HCT116 (cell line): ENCODE measurements around the gene CADPS. TPM values are rescaled to one million over a fixed set of nuclear protein-coding genes. Genes with fewer than 3 reads are reported as not detected.

Source experiments
- ATAC-seq: fragments of 200-7000 bp; cut with Tn5 transposase; 2 replicates; pipeline ENCODE4 v1.9.1; 2020; ENCODE audit warnings: mild to moderate bottlenecking, moderate library complexity
- BruUV-seq: library from RNA; stranded (reverse); fragments of 400-500 nt; replicated peaks from 2 replicates; lab custom pipeline; 2021; lab: Mats Ljungman, UMichigan
- CTCF ChIA-PET: fragments of 300-600 bp; sonication (Branson Sonifier 250); formaldehyde crosslinking; loops from one replicate; lab custom pipeline; 2021; ENCODE audit warnings: antibody characterized with exemption; lab: Charles Lee
- POLR2A ChIA-PET: fragments of 300-600, 350-600 bp; sonication (Branson Sonifier 250); formaldehyde crosslinking; loops from one replicate; lab custom pipeline; 2021; ENCODE audit warnings: antibody characterized with exemption; lab: Charles Lee
- RAD21 ChIA-PET, 2 experiments: fragments of 300-600 bp; sonication (Branson Sonifier 250); formaldehyde crosslinking; loops; one replicate each; lab custom pipeline; 2023; ENCODE audit warnings: low total read pairs in 2 of 2; ENCODE audit not compliant: uncharacterized antibody in 2 of 2, unreplicated experiment in 2 of 2, low non-redundant PET in 1 of 2; lab: Charles Lee
- DNase-seq: peaks from one replicate; pipeline ENCODE4 v3.0.0-alpha.2; 2010; ENCODE audit warnings: low read depth, low spot score
- H2AFZ ChIP-seq: fragments of 200-600 bp; shearing (Covaris generic), sonication (generic); 2 replicates; pipeline ENCODE4 v1.6.1; 2017; ENCODE audit warnings: low read depth, mixed run types, mixed read lengths, antibody characterized with exemption, low read length; ENCODE audit not compliant: poor library complexity, severe bottlenecking
- H3K27ac ChIP-seq: 2 replicates; pipeline ENCODE4 v1.5.1; 2012; ENCODE audit warnings: low read depth, low read length
- H3K27me3 ChIP-seq: fragments of 200-600 bp; sonication (generic); 2 replicates; pipeline ENCODE4 v1.6.1; 2016; ENCODE audit warnings: mixed run types, low read length, mixed read lengths; ENCODE audit not compliant: insufficient read depth
- H3K36me3 ChIP-seq, 2 experiments: fragments of 200-500 bp in 1 of 2; fragments of 200-600 bp in 1 of 2; sonication (Bioruptor generic) in 1 of 2; sonication (generic) in 1 of 2; 2 replicates each; pipeline versions ENCODE4 v1.5.1 to v1.6.1; 2014 to 2016; ENCODE audit warnings: low read length in 2 of 2, inconsistent platforms in 1 of 2, mixed read lengths in 1 of 2, mixed run types in 1 of 2; ENCODE audit not compliant: insufficient read depth in 2 of 2, control insufficient read depth in 1 of 2
- H3K4me1 ChIP-seq, 2 experiments: fragments of 200-600 bp in 1 of 2; sonication (generic) in 1 of 2; 2 replicates each; pipeline versions ENCODE4 v1.5.1 to v1.6.1; 2012 to 2017; ENCODE audit warnings: low read length in 2 of 2, inconsistent platforms in 1 of 2, mild to moderate bottlenecking in 1 of 2, mixed read lengths in 1 of 2, mixed run types in 1 of 2, moderate library complexity in 1 of 2; ENCODE audit not compliant: insufficient read depth in 2 of 2, control insufficient read depth in 1 of 2
- H3K4me2 ChIP-seq: fragments of 200-600 bp; sonication (generic); 2 replicates; pipeline ENCODE4 v1.6.1; 2017; ENCODE audit warnings: mixed run types, low read length, mixed read lengths
- H3K4me3 ChIP-seq, 2 experiments: fragments of 200-600 bp in 1 of 2; sonication (generic) in 1 of 2; replicated peaks in 1 of 2; 2 replicates each; pipeline ENCODE4 v1.5.1; 2011 to 2016; ENCODE audit warnings: low read length in 2 of 2, control low read depth in 1 of 2, low read depth in 1 of 2, mild to moderate bottlenecking in 1 of 2, mixed read lengths in 1 of 2, mixed run types in 1 of 2
- H3K79me2 ChIP-seq: fragments of 200-600 bp; sonication (generic); 2 replicates; pipeline ENCODE4 v1.6.1; 2017; ENCODE audit warnings: mild to moderate bottlenecking, mixed run types, low read length, moderate library complexity, mixed read lengths; ENCODE audit not compliant: insufficient read depth
- H3K9ac ChIP-seq: fragments of 200-600 bp; sonication (generic); 2 replicates; pipeline ENCODE4 v1.6.1; 2016; ENCODE audit warnings: low read length, mixed read lengths
- H3K9me2 ChIP-seq: fragments of 200-600 bp; sonication (generic), shearing (Covaris generic); 2 replicates; pipeline ENCODE4 v1.6.1; 2017; ENCODE audit warnings: mixed run types, mild to moderate bottlenecking, moderate library complexity; ENCODE audit not compliant: insufficient read depth
- H3K9me3 ChIP-seq, 2 experiments: fragments of 200-500 bp in 1 of 2; fragments of 200-600 bp in 1 of 2; sonication (Bioruptor generic) in 1 of 2; sonication (generic) in 1 of 2; 2 replicates each; pipeline ENCODE4 v1.6.1; 2014 to 2017; ENCODE audit warnings: low read length in 2 of 2, mixed read lengths in 2 of 2, inconsistent platforms in 1 of 2, low read depth in 1 of 2, mild to moderate bottlenecking in 1 of 2, mixed run types in 1 of 2, moderate library complexity in 1 of 2; ENCODE audit not compliant: control insufficient read depth in 1 of 2, insufficient read depth in 1 of 2
- H4K20me1 ChIP-seq: fragments of 200-600 bp; sonication (generic), shearing (Covaris generic); 2 replicates; pipeline ENCODE4 v1.6.1; 2017; ENCODE audit warnings: mixed run types, mild to moderate bottlenecking, moderate library complexity; ENCODE audit not compliant: insufficient read depth
- ATF3 ChIP-seq: IDR thresholded peaks from 2 replicates; pipeline ENCODE4 v1.6.1; 2012
- CBX3 ChIP-seq: IDR thresholded peaks from 2 replicates; pipeline ENCODE4 v1.6.1; 2012; ENCODE audit warnings: low read depth
- CEBPB ChIP-seq: IDR thresholded peaks from 2 replicates; pipeline ENCODE4 v1.6.1; 2012; ENCODE audit warnings: low read depth
- ELF1 ChIP-seq: IDR thresholded peaks from 2 replicates; pipeline ENCODE4 v1.6.1; 2012; ENCODE audit warnings: low read depth, borderline replicate concordance
- EZH2phosphoT487 ChIP-seq: fragments of 200-600 bp; IDR thresholded peaks from 2 replicates; pipeline ENCODE4 v1.6.1; 2018; ENCODE audit warnings: antibody characterized with exemption, borderline replicate concordance
- POLR2AphosphoS5 ChIP-seq: IDR thresholded peaks from 2 replicates; pipeline ENCODE4 v1.6.1; 2011; ENCODE audit warnings: mild to moderate bottlenecking, low read depth, low read length, moderate library complexity
- SP1 ChIP-seq: IDR thresholded peaks from 2 replicates; pipeline ENCODE4 v1.6.1; 2012; ENCODE audit warnings: low read depth
- TCF7L2 ChIP-seq: IDR thresholded peaks from 2 replicates; pipeline ENCODE4 v1.7.0; 2011; ENCODE audit warnings: borderline replicate concordance, inconsistent platforms; ENCODE audit not compliant: insufficient read depth, insufficient read length; ENCODE audit errors: extremely low read depth
- ZFX ChIP-seq: fragments of 450-650 bp; IDR thresholded peaks from 2 replicates; pipeline ENCODE4 v1.6.1; 2017
- ZNF274 ChIP-seq: fragments of 200-500 bp; sonication (Bioruptor generic); IDR thresholded peaks from 2 replicates; pipeline ENCODE4 v1.6.1; 2014; ENCODE audit warnings: mild to moderate bottlenecking, low read depth, low read length, inconsistent platforms
- intact Hi-C: fragments of 100-400 bp; cut with micrococcal nuclease; formaldehyde crosslinking; loops from 2 replicates; pipeline ENCODE4 v1.10.0; 2022
- total RNA-seq: library from RNA; stranded (reverse); gene quantifications from one replicate; pipeline ENCODE4 v1.2.1, GENCODE V29; 2021; ENCODE audit not compliant: unreplicated experiment
- TF ChIP-seq, protein P1 (sequence below): IDR thresholded peaks from 2 replicates; pipeline ENCODE4 v1.6.1; 2012; ENCODE audit warnings: low read depth
- TF ChIP-seq, protein P2 (sequence below): IDR thresholded peaks from 2 replicates; pipeline ENCODE4 v1.6.1; 2011; ENCODE audit warnings: mild to moderate bottlenecking, low read length, moderate library complexity; ENCODE audit not compliant: insufficient replicate concordance; ENCODE audit errors: extremely low read depth
- TF ChIP-seq, protein P3 (sequence below), 3 experiments: fragments of 200-600 bp in 1 of 3; sonication (generic) in 1 of 3; IDR thresholded peaks in 2 of 3; conservative IDR thresholded peaks in 1 of 3; 2 replicates each; pipeline ENCODE4 v1.5.1; 2012 to 2017; ENCODE audit warnings: low read depth in 2 of 3, low read length in 2 of 3, antibody characterized with exemption in 1 of 3, borderline replicate concordance in 1 of 3, control low read depth in 1 of 3, mild to moderate bottlenecking in 1 of 3, mixed read lengths in 1 of 3, mixed run types in 1 of 3, moderate library complexity in 1 of 3; ENCODE audit not compliant: insufficient read depth in 1 of 3

Gene CADPS
- total RNA-seq, 1 experiment from 2014 or later, result not detected

DNA sequence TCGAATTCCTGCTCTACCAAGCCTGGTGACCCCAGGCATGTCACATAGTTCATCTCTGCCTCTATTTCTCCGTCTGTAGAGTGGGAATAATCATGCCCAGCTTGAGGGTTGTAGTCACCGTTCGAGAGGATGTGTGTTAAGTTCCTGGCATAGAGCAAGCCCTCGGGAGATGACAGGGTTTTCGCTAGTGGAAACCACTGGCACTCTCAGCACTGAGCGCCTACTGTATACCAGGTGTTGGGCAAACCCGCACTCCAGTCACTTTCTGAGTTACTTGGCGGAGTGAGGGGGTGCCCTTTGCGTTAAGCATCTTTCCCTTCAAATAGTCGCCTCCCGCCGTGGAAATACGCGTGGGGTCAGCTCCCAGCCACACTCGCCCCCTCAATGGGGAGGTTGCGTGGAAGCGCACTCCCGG lies 506.9 kb downstream of the CADPS start:
- ChIA-PET RAD21 (no interaction called here), POLR2A (no interaction called here), CTCF (no interaction called here)
- no peak for ATAC-seq
- Histone ChIP-seq H3K4me2 (no peak overlapping the region), H2AFZ (no peak overlapping the region), H3K9ac (no peak overlapping the region), H4K20me1 (no peaks in the 10 kb centered on the region), H3K4me3 (no peak overlapping the region), H3K9me2 (no peaks in the 10 kb centered on the region), H3K79me2 (no peaks in the 10 kb centered on the region), H3K9me3 (no peaks in the 10 kb centered on the region), H3K27ac (no peak overlapping the region), H3K4me1 (no peaks in the 10 kb centered on the region), H3K27me3 (peaks cover 14% of the 10 kb centered on the region), H3K36me3 (no peaks in the 10 kb centered on the region)
- intact Hi-C loops, result no loop called here
- no TSS peak for BruUV-seq
- no peak for DNase-seq
- TF ChIP-seq, protein P1, sequence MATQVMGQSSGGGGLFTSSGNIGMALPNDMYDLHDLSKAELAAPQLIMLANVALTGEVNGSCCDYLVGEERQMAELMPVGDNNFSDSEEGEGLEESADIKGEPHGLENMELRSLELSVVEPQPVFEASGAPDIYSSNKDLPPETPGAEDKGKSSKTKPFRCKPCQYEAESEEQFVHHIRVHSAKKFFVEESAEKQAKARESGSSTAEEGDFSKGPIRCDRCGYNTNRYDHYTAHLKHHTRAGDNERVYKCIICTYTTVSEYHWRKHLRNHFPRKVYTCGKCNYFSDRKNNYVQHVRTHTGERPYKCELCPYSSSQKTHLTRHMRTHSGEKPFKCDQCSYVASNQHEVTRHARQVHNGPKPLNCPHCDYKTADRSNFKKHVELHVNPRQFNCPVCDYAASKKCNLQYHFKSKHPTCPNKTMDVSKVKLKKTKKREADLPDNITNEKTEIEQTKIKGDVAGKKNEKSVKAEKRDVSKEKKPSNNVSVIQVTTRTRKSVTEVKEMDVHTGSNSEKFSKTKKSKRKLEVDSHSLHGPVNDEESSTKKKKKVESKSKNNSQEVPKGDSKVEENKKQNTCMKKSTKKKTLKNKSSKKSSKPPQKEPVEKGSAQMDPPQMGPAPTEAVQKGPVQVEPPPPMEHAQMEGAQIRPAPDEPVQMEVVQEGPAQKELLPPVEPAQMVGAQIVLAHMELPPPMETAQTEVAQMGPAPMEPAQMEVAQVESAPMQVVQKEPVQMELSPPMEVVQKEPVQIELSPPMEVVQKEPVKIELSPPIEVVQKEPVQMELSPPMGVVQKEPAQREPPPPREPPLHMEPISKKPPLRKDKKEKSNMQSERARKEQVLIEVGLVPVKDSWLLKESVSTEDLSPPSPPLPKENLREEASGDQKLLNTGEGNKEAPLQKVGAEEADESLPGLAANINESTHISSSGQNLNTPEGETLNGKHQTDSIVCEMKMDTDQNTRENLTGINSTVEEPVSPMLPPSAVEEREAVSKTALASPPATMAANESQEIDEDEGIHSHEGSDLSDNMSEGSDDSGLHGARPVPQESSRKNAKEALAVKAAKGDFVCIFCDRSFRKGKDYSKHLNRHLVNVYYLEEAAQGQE, result no peak
- TF ChIP-seq ZFX, result no peak
- no peak for TF ChIP-seq TCF7L2
- no peak for TF ChIP-seq ATF3

GRCh38 chr3:62367763-62368195 lies 507.4 kb downstream of the CADPS start:
- H3K4me3 ChIP-seq, result no peak overlapping the region
- H3K27ac ChIP-seq, result no peak overlapping the region
- no peak overlapping the region for H2AFZ ChIP-seq
- BruUV-seq, result no TSS peak
- intact Hi-C loops, result no loop called here
- H4K20me1 ChIP-seq, result no peaks in the 10 kb centered on the region
- H3K9me3 ChIP-seq, result no peaks in the 10 kb centered on the region
- no peaks in the 10 kb centered on the region for H3K9me2 ChIP-seq
- no peaks in the 10 kb centered on the region for H3K79me2 ChIP-seq
- no peaks in the 10 kb centered on the region for H3K36me3 ChIP-seq
- ChIA-PET POLR2A (no interaction called here), RAD21 (no interaction called here), CTCF (no interaction called here)
- H3K4me2 ChIP-seq, result no peak overlapping the region
- DNase-seq (no peak), ATAC-seq (no peak)
- no peaks in the 10 kb centered on the region for H3K4me1 ChIP-seq
- H3K9ac ChIP-seq, result no peak overlapping the region
- peaks cover 14% of the 10 kb centered on the region for H3K27me3 ChIP-seq
- TF ChIP-seq EZH2phosphoT487 (no peak), ELF1 (no peak), POLR2AphosphoS5 (no peak), SP1 (no peak), CEBPB (no peak), CBX3 (no peak), ZNF274 (no peak)
- TF ChIP-seq, protein P2, sequence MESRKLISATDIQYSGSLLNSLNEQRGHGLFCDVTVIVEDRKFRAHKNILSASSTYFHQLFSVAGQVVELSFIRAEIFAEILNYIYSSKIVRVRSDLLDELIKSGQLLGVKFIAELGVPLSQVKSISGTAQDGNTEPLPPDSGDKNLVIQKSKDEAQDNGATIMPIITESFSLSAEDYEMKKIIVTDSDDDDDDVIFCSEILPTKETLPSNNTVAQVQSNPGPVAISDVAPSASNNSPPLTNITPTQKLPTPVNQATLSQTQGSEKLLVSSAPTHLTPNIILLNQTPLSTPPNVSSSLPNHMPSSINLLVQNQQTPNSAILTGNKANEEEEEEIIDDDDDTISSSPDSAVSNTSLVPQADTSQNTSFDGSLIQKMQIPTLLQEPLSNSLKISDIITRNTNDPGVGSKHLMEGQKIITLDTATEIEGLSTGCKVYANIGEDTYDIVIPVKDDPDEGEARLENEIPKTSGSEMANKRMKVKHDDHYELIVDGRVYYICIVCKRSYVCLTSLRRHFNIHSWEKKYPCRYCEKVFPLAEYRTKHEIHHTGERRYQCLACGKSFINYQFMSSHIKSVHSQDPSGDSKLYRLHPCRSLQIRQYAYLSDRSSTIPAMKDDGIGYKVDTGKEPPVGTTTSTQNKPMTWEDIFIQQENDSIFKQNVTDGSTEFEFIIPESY, result no peak
- TF ChIP-seq, protein P3, sequence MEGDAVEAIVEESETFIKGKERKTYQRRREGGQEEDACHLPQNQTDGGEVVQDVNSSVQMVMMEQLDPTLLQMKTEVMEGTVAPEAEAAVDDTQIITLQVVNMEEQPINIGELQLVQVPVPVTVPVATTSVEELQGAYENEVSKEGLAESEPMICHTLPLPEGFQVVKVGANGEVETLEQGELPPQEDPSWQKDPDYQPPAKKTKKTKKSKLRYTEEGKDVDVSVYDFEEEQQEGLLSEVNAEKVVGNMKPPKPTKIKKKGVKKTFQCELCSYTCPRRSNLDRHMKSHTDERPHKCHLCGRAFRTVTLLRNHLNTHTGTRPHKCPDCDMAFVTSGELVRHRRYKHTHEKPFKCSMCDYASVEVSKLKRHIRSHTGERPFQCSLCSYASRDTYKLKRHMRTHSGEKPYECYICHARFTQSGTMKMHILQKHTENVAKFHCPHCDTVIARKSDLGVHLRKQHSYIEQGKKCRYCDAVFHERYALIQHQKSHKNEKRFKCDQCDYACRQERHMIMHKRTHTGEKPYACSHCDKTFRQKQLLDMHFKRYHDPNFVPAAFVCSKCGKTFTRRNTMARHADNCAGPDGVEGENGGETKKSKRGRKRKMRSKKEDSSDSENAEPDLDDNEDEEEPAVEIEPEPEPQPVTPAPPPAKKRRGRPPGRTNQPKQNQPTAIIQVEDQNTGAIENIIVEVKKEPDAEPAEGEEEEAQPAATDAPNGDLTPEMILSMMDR (IDR thresholded peaks at IDR 0.05 in 2 of 3, conservative IDR thresholded peaks at IDR 0.05 in 1 of 3; ENCODE audit: borderline replicate concordance in 1 of 3, insufficient read depth in 1 of 3, low read depth in 2 of 3, low read length in 2 of 3), result no peak
